ENCODE measurements around the gene CAP1.

The CAP1 gene

DNA sequence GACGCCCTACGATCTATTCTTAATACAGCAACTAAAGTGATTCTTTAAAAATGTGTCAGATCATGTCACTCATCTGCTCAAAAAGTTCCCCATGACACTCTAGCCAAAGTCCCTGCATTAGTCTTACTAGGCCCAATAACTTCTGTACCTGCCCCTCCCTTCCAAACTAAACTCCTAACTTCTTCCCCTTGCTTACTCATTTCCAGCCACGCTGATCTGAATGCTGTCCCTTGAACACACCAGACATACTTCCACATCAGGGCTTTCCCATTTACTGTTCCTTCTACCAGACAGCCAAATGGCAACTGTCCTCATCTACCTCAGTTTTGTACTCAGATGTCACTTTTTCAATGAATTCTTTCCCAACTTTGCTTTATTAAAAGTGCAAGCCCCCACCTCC, 55.3 kb downstream of the CAP1 start:
- no peak for DNase-seq (ENCODE audit: low spot score)

DNA sequence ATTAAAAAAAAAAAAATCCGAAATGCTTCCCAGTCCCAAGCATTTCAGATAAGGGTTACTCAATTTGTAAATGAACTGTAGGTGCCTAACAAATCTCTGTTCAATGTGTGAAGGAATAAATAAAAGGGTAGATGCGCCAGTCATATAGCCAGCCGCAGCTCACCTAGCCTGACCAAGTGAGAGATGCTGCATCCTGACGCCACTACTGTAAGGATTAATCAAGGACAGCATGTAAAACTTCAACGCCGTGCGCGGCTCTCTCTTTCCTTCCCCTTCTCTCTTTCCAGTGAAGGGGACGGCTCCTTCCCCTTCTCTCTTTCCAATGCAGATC, 56.1 kb downstream of the CAP1 start:
- DNase-seq (ENCODE audit: low spot score): no peak

DNA sequence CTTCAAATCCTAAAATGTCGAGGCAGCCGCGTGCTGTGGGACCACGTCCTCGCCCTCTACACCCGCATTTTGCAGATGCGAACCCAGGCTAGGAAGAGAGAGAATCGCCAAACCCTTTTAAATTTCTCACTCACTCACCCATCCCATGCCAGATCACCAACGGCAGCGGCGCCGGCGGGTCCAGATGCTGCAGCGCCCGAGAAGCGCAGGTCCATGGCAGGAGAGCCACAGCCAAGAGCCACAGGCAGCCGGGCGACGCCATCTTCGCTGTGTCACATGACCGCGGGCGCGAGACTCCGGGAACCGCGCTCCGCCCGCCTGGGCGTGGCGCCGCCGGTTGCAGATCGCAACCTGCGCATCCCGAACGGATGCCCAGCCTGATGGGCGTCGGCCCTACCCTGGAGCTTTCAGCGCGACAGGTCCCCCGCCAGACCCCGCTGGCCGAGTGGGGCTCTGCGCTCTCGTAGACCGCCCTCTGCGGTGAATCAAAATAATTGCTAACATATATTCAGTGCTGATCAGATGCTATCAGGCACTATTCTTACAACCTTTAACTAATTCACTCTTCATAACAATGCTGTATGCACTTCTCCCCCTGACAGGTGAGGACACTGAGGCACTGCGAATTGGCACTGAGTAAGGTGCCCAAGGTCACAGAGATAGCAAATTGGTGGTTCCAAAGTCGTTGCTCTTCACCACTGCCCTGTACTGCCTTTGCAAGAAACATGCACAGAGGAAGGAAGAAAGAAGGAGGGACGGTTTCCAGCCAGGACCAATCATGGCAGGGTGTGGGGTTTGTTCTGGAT, 56.7 kb downstream of the CAP1 start, which contains the start of gene PPT1:
Gene PPT1 (minus strand): TSS at position 276 of the 806 bp plus-strand sequence. CDS start 14 bp downstream, at position 262.
- peak; percentile 93 for DNase-seq (ENCODE audit: low spot score)

DNA sequence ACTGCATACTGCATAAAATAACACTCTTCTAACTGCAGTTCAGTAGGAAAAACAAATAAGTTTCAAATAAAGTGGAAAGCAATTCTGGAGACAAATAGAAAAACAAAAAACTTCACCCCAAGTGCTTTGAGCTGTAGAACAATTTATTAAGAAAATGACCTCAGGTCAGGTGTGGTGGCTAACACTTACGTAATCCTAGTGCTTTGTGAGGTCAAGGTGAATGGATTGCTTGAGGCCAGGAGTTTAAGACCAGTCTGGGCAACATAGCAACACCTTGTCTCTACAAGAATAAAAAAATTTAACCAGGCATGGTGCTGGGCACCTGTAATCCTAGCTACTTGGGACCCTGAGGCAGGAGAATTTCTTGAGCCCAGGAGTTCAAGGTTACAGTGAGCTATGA, 61.5 kb downstream of the CAP1 start:
- DNase-seq (ENCODE audit: low spot score): no peak

DNA sequence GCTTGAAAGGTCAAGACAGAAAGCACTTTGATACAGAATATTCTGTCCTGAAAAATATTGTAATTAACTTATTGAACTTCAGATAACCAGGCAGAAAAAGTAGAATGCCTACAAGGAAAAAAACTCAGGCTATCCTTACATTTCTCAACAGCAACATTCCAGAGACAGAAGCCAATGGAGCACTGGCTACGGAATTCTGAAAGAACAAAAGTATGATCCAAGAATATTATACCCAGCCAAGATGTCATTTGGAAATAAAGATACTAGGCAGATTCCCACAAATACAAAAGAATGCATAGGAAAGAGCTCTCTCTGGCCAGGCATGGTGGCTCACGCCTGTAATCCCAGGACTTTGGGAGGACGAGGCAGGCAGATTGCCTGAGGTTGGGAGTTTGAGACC, 62.4 kb downstream of the CAP1 start:
- no peak for DNase-seq (ENCODE audit: low spot score)

DNA sequence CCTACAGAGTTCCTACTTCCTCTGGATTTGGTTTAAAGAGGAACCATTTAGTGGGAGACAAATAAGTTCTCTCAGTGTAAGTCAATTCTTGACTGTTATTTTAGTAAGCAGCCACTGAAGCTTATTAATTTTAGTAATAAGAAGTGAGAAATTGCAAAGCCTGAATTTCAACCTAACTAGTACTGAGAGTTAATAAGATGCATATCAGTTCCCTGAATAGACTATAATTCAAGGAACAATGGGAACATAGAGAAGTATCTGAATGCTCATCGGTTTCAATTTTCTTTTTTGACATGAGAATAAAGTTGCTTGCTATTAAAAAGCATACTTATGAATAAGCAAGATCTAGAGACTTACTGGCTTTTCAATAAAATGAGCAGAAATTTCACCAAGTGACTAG, 64.5 kb downstream of the CAP1 start:
- no peak for DNase-seq (ENCODE audit: low spot score)

DNA sequence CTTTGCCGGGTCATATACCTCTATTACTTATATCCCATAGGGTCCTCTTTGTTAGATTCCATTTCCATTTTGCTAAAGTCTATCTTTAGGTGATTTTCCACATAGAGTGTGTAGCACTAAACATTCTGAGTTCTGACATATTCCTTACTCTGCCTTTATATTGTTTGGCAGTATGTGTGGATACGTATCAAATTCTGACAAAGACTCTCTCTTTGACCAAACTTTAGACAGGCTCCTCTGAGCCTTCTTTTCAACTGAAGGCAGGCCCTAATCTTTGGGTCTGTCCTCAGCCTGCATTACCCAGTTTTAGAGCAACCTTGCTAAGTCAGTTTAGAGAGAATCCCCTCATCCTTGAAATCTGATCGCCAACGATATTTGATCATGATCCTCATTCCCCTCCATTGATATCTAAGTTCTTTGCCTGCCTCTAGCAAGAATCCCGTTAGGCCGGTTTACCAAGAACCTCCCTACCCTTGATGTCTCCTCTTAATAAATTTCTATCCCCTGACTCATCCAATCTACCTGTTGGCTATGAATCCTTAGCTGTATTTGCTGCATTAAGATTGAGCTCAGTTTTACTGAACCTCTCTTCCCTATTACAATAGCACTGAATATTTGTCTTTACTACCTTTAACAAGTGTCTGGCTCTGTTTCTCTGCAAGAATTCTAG, 66.9 kb downstream of the CAP1 start:
- no peak for DNase-seq (ENCODE audit: low spot score)

DNA sequence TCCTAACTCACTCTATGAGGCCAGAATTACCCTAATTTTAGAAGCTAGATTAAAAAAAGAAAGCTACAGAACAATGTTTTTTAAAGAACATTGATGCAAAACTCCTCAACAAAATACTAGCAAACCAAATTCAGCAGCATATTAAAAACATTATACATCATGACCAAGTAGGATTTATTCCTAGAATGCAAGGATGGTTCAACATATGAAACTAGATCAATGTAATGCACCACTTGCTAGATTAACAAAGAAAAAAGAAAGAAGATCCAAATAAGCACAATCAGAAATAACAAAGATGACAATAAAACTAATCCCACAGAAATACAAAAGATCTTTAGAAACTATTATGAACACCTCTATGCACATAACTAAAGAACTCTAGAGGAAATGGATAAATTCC, 69.9 kb downstream of the CAP1 start:
- no peak for DNase-seq (ENCODE audit: low spot score)

DNA sequence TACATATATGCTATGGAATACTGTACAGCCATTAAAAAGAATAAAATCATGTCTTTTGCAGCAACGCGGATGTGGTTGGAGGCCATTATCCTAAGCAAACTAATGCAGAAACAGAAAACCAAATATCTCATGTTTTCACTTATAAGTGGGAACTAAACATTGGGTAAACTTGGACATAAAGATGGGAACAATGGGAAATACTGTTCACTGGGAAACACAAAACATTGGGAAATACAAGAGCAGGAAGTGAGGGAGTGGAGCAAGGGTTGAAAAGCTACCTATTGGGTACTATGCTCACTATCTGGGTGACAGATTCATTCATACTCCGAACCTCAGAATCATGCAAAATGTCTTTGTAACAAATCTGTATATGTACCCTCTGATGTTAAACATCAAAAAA, 73.9 kb downstream of the CAP1 start:
- no peak for DNase-seq (ENCODE audit: low spot score)

DNA sequence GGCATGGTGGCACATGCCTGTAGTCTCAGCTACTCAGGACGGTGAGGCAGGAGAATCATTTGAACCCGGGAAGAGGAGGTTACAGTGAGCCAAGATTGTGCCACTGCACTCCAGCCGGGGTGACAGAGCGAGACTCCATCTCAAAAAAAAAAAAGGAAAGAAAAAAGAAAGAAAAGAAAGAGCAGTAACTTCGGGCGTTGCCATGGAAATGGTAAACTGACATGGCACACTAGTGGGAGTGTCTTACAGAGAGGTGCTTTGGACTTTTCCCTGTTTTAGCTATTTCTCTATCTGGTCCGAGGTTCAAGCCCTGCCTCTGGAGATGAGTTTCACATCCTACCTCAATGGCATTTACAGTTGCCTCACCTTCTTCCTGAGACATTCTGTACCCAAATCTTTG, 79.6 kb downstream of the CAP1 start:
- no peak for DNase-seq (ENCODE audit: low spot score)

All from AG20443 (cell line).